Kidney (tissue), 14 donors: ENCODE data around the gene RAD21L1. TPM values are rescaled to one million over a fixed set of nuclear protein-coding genes. Genes with fewer than 3 reads are reported as not detected.

Source experiments
- DNase-seq, 5 donors: peaks; one replicate each; pipeline ENCODE4 v3.0.0-alpha.2; 2013 to 2020
- FAIRE-seq: peaks from 2 replicates; lab custom pipeline; 2012; peaks lifted over from hg19 to GRCh38; lab: Jason Lieb, UNC
- H3K27ac ChIP-seq, 2 donors: one replicate each; pipeline ENCODE4 v1.7.0; 2013; ENCODE audit warnings: low read depth in 2 of 2, low read length in 2 of 2, inconsistent platforms in 1 of 2
- H3K27me3 ChIP-seq: one replicate; pipeline ENCODE4 v1.7.1; 2013; ENCODE audit warnings: low read length, inconsistent platforms; ENCODE audit not compliant: control insufficient read depth, insufficient read depth
- H3K36me3 ChIP-seq, 3 donors: one replicate each; pipeline versions ENCODE4 v1.7.0 to v1.7.1; 2013; ENCODE audit warnings: low read length in 3 of 3, control low read depth in 1 of 3, inconsistent platforms in 1 of 3; ENCODE audit not compliant: insufficient read depth in 3 of 3, control insufficient read depth in 2 of 3
- H3K4me1 ChIP-seq, 3 donors: one replicate each; pipeline versions ENCODE4 v1.7.0 to v1.7.1; 2013; ENCODE audit warnings: low read length in 3 of 3, inconsistent platforms in 1 of 3, low read depth in 1 of 3; ENCODE audit not compliant: control insufficient read depth in 2 of 3, insufficient read depth in 2 of 3
- H3K4me3 ChIP-seq, 3 donors: one replicate each; pipeline versions ENCODE4 v1.7.0 to v1.8.1; 2013; ENCODE audit warnings: low read length in 3 of 3, control low read depth in 1 of 3, inconsistent platforms in 1 of 3
- H3K9ac ChIP-seq, 3 donors: one replicate each; pipeline versions ENCODE4 v1.7.0 to v1.7.1; 2013; ENCODE audit warnings: low read length in 3 of 3, control low read depth in 1 of 3, inconsistent platforms in 1 of 3
- H3K9me3 ChIP-seq, 3 donors: one replicate each; pipeline versions ENCODE4 v1.7.0 to v1.7.1; 2013; ENCODE audit warnings: low read length in 3 of 3, control low read depth in 1 of 3, inconsistent platforms in 1 of 3; ENCODE audit not compliant: control insufficient read depth in 2 of 3, insufficient read depth in 1 of 3
- intact Hi-C: fragments of 100-400 bp; cut with DNase I; formaldehyde crosslinking; loops from one replicate; pipeline ENCODE4 v1.11.1; 2022
- polyA plus RNA-seq: library from polyadenylated mRNA; stranded (reverse); fragments of 350-450 nt; fragmentation: Illumina TruSeq; extraction: RNeasy Lipid Tissue Mini Kit (QIAGEN cat#74804); gene quantifications from one replicate; pipeline ENCODE4 v1.2.3, GENCODE V29; 2014; ENCODE audit warnings: low read depth, low replicate concordance; ENCODE audit not compliant: insufficient read depth
- total RNA-seq: library from RNA; stranded (reverse); fragmentation: NEBNext Ultra II Directional; extraction: Animal tissue kit (Norgen Biotek cat#: 25700); gene quantifications from one replicate; pipeline ENCODE4 v1.2.1, GENCODE V29; 2021
- TF ChIP-seq, protein P1 (sequence below): IDR thresholded peaks from 3 replicates; pipeline ENCODE4 v1.5.1; 2012; ENCODE audit warnings: mild to moderate bottlenecking, moderate library complexity, borderline replicate concordance; ENCODE audit not compliant: insufficient read depth; ENCODE audit errors: extremely low read depth
- donor health status: control.
- donor health status: control.
- donor health status: control.
- donor health status: control.
- donor health status: control.
- donor health status: DM: yes; HTN: yes; CAD: no.
- donor health status: Normal renal cell carcinoma (clear cell type).

RAD21L1 gene
- total and polyA plus RNA-seq, 2 donors from 2014 or later = not detected

DNA sequence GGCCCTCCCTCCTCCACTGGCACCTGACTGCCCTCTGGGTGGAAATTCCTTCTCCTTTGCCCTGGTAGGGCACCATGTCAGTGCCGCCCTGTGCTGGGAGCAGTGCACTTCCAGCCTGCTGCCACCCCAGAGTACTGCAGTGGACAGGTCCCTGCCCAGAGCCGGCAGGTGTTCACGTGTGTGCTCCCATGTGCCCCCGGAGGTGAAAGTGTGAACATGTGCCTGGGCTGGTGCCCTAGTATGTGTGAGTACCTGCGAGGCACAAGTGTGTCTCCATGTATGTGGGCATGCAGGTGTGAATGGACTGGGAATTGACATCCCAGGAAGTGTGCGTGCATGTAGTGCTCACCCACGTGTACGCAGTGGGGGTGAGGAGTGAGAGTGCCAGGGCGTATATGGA, 73.7 kb downstream of the RAD21L1 start:
- H3K27ac ChIP-seq = no peak overlapping the region
- H3K4me1 ChIP-seq = no peaks in the 10 kb centered on the region
- TF ChIP-seq, protein P1, sequence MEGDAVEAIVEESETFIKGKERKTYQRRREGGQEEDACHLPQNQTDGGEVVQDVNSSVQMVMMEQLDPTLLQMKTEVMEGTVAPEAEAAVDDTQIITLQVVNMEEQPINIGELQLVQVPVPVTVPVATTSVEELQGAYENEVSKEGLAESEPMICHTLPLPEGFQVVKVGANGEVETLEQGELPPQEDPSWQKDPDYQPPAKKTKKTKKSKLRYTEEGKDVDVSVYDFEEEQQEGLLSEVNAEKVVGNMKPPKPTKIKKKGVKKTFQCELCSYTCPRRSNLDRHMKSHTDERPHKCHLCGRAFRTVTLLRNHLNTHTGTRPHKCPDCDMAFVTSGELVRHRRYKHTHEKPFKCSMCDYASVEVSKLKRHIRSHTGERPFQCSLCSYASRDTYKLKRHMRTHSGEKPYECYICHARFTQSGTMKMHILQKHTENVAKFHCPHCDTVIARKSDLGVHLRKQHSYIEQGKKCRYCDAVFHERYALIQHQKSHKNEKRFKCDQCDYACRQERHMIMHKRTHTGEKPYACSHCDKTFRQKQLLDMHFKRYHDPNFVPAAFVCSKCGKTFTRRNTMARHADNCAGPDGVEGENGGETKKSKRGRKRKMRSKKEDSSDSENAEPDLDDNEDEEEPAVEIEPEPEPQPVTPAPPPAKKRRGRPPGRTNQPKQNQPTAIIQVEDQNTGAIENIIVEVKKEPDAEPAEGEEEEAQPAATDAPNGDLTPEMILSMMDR = no peak
- no peaks in the 10 kb centered on the region for H3K9me3 ChIP-seq
- H3K9ac ChIP-seq = no peak overlapping the region
- FAIRE-seq = no peak
- intact Hi-C loops = no loop called here
- peak in 1 of 5 donors; percentile 52 for DNase-seq
- no peaks in the 10 kb centered on the region for H3K27me3 ChIP-seq
- H3K36me3 ChIP-seq = no peaks in the 10 kb centered on the region
- H3K4me3 ChIP-seq = no peak overlapping the region

- DNase-seq (peak in 1 of 5 donors; percentile 64), FAIRE-seq (no peak)
- intact Hi-C loops = no loop called here
- Histone ChIP-seq H3K36me3 (no peaks in the 10 kb centered on the region), H3K4me3 (no peak overlapping the region), H3K4me1 (no peaks in the 10 kb centered on the region), H3K27me3 (no peaks in the 10 kb centered on the region), H3K27ac (no peak overlapping the region), H3K9me3 (no peaks in the 10 kb centered on the region), H3K9ac (no peak overlapping the region)
- TF ChIP-seq, protein P1 = no peak
Measured at GRCh38 chr20:1300083-1300840, 74.4 kb downstream of the RAD21L1 start.

GRCh38 chr20:1301031-1301529, 75.2 kb downstream of the RAD21L1 start:
- FAIRE-seq = no peak

More at GRCh38 chr20:1301031-1301529, 75.2 kb downstream of the RAD21L1 start:
- Histone ChIP-seq H3K27me3 (no peaks in the 10 kb centered on the region), H3K4me1 (no peaks in the 10 kb centered on the region), H3K36me3 (no peaks in the 10 kb centered on the region), H3K9me3 (no peaks in the 10 kb centered on the region), H3K4me3 (no peak overlapping the region), H3K27ac (no peak overlapping the region), H3K9ac (no peak overlapping the region)
- TF ChIP-seq, protein P1 = no peak
- DNase-seq = peak in 1 of 5 donors; percentile 21
- intact Hi-C loops = no loop called here
